ENCODE measurements around the gene RFFL.

GRCh38 chr17:35017021-35017420, 46.5 kb downstream of the RFFL start:
- TF ChIP-seq, protein P1, sequence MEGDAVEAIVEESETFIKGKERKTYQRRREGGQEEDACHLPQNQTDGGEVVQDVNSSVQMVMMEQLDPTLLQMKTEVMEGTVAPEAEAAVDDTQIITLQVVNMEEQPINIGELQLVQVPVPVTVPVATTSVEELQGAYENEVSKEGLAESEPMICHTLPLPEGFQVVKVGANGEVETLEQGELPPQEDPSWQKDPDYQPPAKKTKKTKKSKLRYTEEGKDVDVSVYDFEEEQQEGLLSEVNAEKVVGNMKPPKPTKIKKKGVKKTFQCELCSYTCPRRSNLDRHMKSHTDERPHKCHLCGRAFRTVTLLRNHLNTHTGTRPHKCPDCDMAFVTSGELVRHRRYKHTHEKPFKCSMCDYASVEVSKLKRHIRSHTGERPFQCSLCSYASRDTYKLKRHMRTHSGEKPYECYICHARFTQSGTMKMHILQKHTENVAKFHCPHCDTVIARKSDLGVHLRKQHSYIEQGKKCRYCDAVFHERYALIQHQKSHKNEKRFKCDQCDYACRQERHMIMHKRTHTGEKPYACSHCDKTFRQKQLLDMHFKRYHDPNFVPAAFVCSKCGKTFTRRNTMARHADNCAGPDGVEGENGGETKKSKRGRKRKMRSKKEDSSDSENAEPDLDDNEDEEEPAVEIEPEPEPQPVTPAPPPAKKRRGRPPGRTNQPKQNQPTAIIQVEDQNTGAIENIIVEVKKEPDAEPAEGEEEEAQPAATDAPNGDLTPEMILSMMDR (IDR thresholded peaks at IDR 0.05) = no peak
- no peak for TF ChIP-seq POLR2A (IDR thresholded peaks at IDR 0.05)
- no peak for TF ChIP-seq POLR2AphosphoS5 (IDR thresholded peaks at IDR 0.05)
